Trophoblast cell (in vitro differentiated cells and primary cell): ENCODE results near the gene ZNF536.

Experiments
- DNase-seq, 2 donors: peaks; one replicate each; pipeline ENCODE4 v3.0.0-alpha.2; 2016
- H2AFZ ChIP-seq: 2 replicates; pipeline ENCODE4 v1.6.1; 2013; ENCODE audit warnings: low read length, moderate library complexity, mild to moderate bottlenecking; ENCODE audit not compliant: insufficient read depth, poor library complexity
- H2AK5ac ChIP-seq: 2 replicates; pipeline ENCODE4 v1.6.1; 2013; ENCODE audit warnings: mild to moderate bottlenecking, low read length
- H2BK120ac ChIP-seq: 2 replicates; pipeline ENCODE4 v1.6.1; 2013; ENCODE audit warnings: low read length, mild to moderate bottlenecking, moderate library complexity; ENCODE audit not compliant: insufficient read depth, poor library complexity
- H2BK12ac ChIP-seq: 2 replicates; pipeline ENCODE4 v1.6.1; 2013; ENCODE audit warnings: mild to moderate bottlenecking, low read length, moderate library complexity
- H2BK5ac ChIP-seq: 2 replicates; pipeline ENCODE4 v1.6.1; 2013; ENCODE audit warnings: low read length, low read depth, moderate library complexity, mild to moderate bottlenecking; ENCODE audit not compliant: poor library complexity
- H3K14ac ChIP-seq: 2 replicates; pipeline ENCODE4 v1.6.1; 2013; ENCODE audit warnings: mild to moderate bottlenecking, low read length
- H3K18ac ChIP-seq: 2 replicates; pipeline ENCODE4 v1.6.1; 2013; ENCODE audit warnings: mild to moderate bottlenecking, low read length
- H3K23ac ChIP-seq: 2 replicates; pipeline ENCODE4 v1.6.1; 2013; ENCODE audit warnings: low read length
- H3K27ac ChIP-seq: 2 replicates; pipeline ENCODE4 v1.5.1; 2013; ENCODE audit warnings: low read depth, mild to moderate bottlenecking, inconsistent platforms, low read length, moderate library complexity
- H3K27me3 ChIP-seq: 2 replicates; pipeline ENCODE4 v1.6.1; 2013; ENCODE audit warnings: inconsistent platforms, mild to moderate bottlenecking, low read length, moderate library complexity; ENCODE audit not compliant: insufficient read depth
- H3K36me3 ChIP-seq, 2 experiments: 1 replicate in 1 of 2; 2 replicates in 1 of 2; pipeline ENCODE4 v1.6.1; 2013; ENCODE audit warnings: low read length in 2 of 2, mild to moderate bottlenecking in 2 of 2, moderate library complexity in 1 of 2; ENCODE audit not compliant: insufficient read depth in 2 of 2, control insufficient read depth in 1 of 2
- H3K4ac ChIP-seq: 2 replicates; pipeline ENCODE4 v1.6.1; 2013; ENCODE audit warnings: low read depth, mild to moderate bottlenecking, low read length, moderate library complexity
- H3K4me1 ChIP-seq, 2 experiments: 1 replicate in 1 of 2; 2 replicates in 1 of 2; pipeline ENCODE4 v1.6.1; 2013; ENCODE audit warnings: low read length in 2 of 2, mild to moderate bottlenecking in 2 of 2, moderate library complexity in 1 of 2; ENCODE audit not compliant: insufficient read depth in 2 of 2, control insufficient read depth in 1 of 2
- H3K4me2 ChIP-seq: 2 replicates; pipeline ENCODE4 v1.6.1; 2013; ENCODE audit warnings: inconsistent platforms, mild to moderate bottlenecking, low read length, moderate library complexity
- H3K4me3 ChIP-seq: 2 replicates; pipeline ENCODE4 v1.5.1; 2013; ENCODE audit warnings: mild to moderate bottlenecking, low read depth, low read length, inconsistent platforms
- H3K79me1 ChIP-seq: one replicate; pipeline ENCODE4 v1.6.1; 2013; ENCODE audit warnings: low read length
- H3K79me2 ChIP-seq: 2 replicates; pipeline ENCODE4 v1.6.1; 2013; ENCODE audit warnings: low read length, mild to moderate bottlenecking; ENCODE audit not compliant: control insufficient read depth, insufficient read depth, poor library complexity
- H3K9ac ChIP-seq: 2 replicates; pipeline ENCODE4 v1.6.1; 2013; ENCODE audit warnings: mild to moderate bottlenecking, low read length
- H3K9me3 ChIP-seq: 2 replicates; pipeline ENCODE4 v1.6.1; 2013; ENCODE audit warnings: low read depth, mild to moderate bottlenecking, control low read depth, inconsistent platforms, low read length; ENCODE audit not compliant: insufficient read depth
- H4K12ac ChIP-seq: 2 replicates; pipeline ENCODE4 v1.6.1; 2013; ENCODE audit warnings: low read depth, mild to moderate bottlenecking, low read length, moderate library complexity
- H4K8ac ChIP-seq: 2 replicates; pipeline ENCODE4 v1.6.1; 2013; ENCODE audit warnings: low read depth, mild to moderate bottlenecking, low read length, moderate library complexity
- H4K91ac ChIP-seq: one replicate; pipeline ENCODE4 v1.6.1; 2013; ENCODE audit warnings: low read depth, mild to moderate bottlenecking, low read length, moderate library complexity
- WGBS: extraction: QIAGEN DNeasy Blood & Tissue Kit; methylation state at CpG from one replicate; pipeline ENCODE4 v1.1.7; 2013; ENCODE audit warnings: missing lambda C conversion rate; ENCODE audit not compliant: insufficient read length, insufficient coverage; ENCODE audit errors: extremely low coverage; 5-methylcytosine and 5-hydroxymethylcytosine counted together

ZNF536 gene

GRCh38 chr19:30579419-30579818, 207.2 kb downstream of the ZNF536 start:
- no peaks in the 10 kb centered on the region for H3K4me1 ChIP-seq
- no peak overlapping the region for H2AK5ac ChIP-seq
- no peak overlapping the region for H3K4me3 ChIP-seq
- H3K23ac ChIP-seq, result no peak overlapping the region
- no peak overlapping the region for H4K91ac ChIP-seq
- H3K27ac ChIP-seq, result no peak overlapping the region
- H3K79me2 ChIP-seq, result no peaks in the 10 kb centered on the region
- H3K36me3 ChIP-seq, result no peaks in the 10 kb centered on the region
- no peak overlapping the region for H3K4ac ChIP-seq
- no peak overlapping the region for H4K8ac ChIP-seq
- H3K18ac ChIP-seq, result no peak overlapping the region
- no CpG with 5 or more reads among the region's 3 CpGs for WGBS
- no peaks in the 10 kb centered on the region for H3K27me3 ChIP-seq
- H2BK120ac ChIP-seq, result no peak overlapping the region
- DNase-seq, result no peak
- no peak overlapping the region for H2BK5ac ChIP-seq
- no peak overlapping the region for H2BK12ac ChIP-seq
- H3K14ac ChIP-seq, result no peak overlapping the region
- H4K12ac ChIP-seq, result no peak overlapping the region
- no peak overlapping the region for H2AFZ ChIP-seq
- H3K9me3 ChIP-seq, result peaks cover 1% of the 10 kb centered on the region
- H3K79me1 ChIP-seq, result no peaks in the 10 kb centered on the region
- no peak overlapping the region for H3K4me2 ChIP-seq
- no peak overlapping the region for H3K9ac ChIP-seq

DNA sequence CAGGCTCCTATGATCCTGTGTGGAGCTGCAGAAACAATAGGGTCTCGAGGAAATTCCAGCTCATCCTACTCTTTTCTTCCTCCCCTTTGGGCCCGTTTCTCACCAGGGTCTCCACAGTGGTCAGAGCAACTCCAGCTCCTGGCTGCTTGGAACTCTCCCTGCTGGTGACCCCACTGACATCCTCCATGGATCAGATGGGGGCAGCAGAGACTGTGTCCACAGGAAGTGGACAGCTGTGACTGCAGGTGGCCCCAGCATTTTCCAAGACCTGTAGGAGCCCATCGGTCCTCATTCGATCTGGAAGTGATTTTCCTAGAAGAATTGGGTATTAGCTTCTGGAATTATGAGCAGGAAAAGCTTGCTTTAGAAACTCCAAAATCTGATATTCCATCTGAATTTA, 208.5 kb downstream of the ZNF536 start:
- Histone ChIP-seq H2BK12ac (no peak overlapping the region), H3K9me3 (peaks cover 1% of the 10 kb centered on the region), H3K4me1 (no peaks in the 10 kb centered on the region), H3K79me1 (no peaks in the 10 kb centered on the region), H3K4me3 (no peak overlapping the region), H4K91ac (no peak overlapping the region), H3K23ac (no peak overlapping the region), H3K36me3 (no peaks in the 10 kb centered on the region), H3K4me2 (no peak overlapping the region), H2BK120ac (no peak overlapping the region), H3K27me3 (no peaks in the 10 kb centered on the region), H3K27ac (no peak overlapping the region), H2BK5ac (no peak overlapping the region), H4K8ac (no peak overlapping the region), H3K18ac (no peak overlapping the region), H3K14ac (no peak overlapping the region), H3K79me2 (no peaks in the 10 kb centered on the region), H3K9ac (no peak overlapping the region), H3K4ac (no peak overlapping the region), H4K12ac (no peak overlapping the region), H2AK5ac (no peak overlapping the region), H2AFZ (no peak overlapping the region)
- no peak for DNase-seq
- WGBS, result no CpG with 5 or more reads among the region's 4 CpGs

- no peak overlapping the region for H2BK5ac ChIP-seq
- no CpG with 5 or more reads among the region's 8 CpGs for WGBS
Measured at GRCh38 chr19:30584090-30584489, 211.9 kb downstream of the ZNF536 start.

DNA sequence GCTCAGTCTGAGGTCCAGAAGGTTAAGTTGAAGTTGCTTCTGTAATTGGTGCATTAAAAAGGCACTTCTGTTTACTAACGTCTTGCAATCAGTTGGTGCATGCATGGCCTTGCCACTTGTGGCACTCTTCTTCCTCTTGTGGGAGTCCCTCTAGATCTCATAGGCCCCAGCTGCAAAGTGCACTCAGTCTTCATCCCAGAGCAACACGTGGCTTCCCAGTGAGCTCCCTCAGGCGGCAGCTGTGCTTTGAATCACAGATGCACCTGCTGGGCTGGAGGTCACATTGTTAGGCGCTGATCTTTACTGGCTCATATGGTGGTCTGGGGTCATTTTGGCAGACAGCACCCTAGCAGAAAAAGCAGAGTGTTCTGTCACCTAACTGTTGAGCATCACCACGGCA, 215.7 kb downstream of the ZNF536 start:
- H2BK12ac ChIP-seq, result no peak overlapping the region
- no peak overlapping the region for H3K14ac ChIP-seq
- H4K8ac ChIP-seq, result no peak overlapping the region
- H3K9ac ChIP-seq, result no peak overlapping the region
- H3K23ac ChIP-seq, result no peak overlapping the region
- H3K79me2 ChIP-seq, result no peaks in the 10 kb centered on the region
- H3K79me1 ChIP-seq, result no peaks in the 10 kb centered on the region
- no peaks in the 10 kb centered on the region for H3K27me3 ChIP-seq
- DNase-seq, result no peak
- no peak overlapping the region for H2AFZ ChIP-seq
- no CpG with 5 or more reads among the region's 5 CpGs for WGBS
- no peak overlapping the region for H3K4me3 ChIP-seq
- H3K4me1 ChIP-seq, result no peaks in the 10 kb centered on the region
- H4K12ac ChIP-seq, result no peak overlapping the region
- H3K4me2 ChIP-seq, result no peak overlapping the region
- no peaks in the 10 kb centered on the region for H3K36me3 ChIP-seq
- H3K27ac ChIP-seq, result no peak overlapping the region
- H2AK5ac ChIP-seq, result no peak overlapping the region
- no peak overlapping the region for H3K4ac ChIP-seq
- H2BK5ac ChIP-seq, result no peak overlapping the region
- no peak overlapping the region for H4K91ac ChIP-seq
- peaks cover 3% of the 10 kb centered on the region for H3K9me3 ChIP-seq
- no peak overlapping the region for H3K18ac ChIP-seq
- H2BK120ac ChIP-seq, result no peak overlapping the region

More at GRCh38 chr19:30584090-30584489, 211.9 kb downstream of the ZNF536 start:
- no peak for DNase-seq
- Histone ChIP-seq H3K9me3 (peaks cover 3% of the 10 kb centered on the region), H4K8ac (no peak overlapping the region), H2BK120ac (no peak overlapping the region), H2AFZ (no peak overlapping the region), H3K36me3 (no peaks in the 10 kb centered on the region), H2AK5ac (no peak overlapping the region), H4K91ac (no peak overlapping the region), H3K79me1 (no peaks in the 10 kb centered on the region), H3K9ac (no peak overlapping the region), H3K23ac (no peak overlapping the region), H3K27ac (no peak overlapping the region), H3K4me1 (no peaks in the 10 kb centered on the region), H3K4me2 (no peak overlapping the region), H3K79me2 (no peaks in the 10 kb centered on the region), H3K4me3 (no peak overlapping the region), H3K27me3 (no peaks in the 10 kb centered on the region), H3K4ac (no peak overlapping the region), H3K18ac (no peak overlapping the region), H3K14ac (no peak overlapping the region), H4K12ac (no peak overlapping the region), H2BK12ac (no peak overlapping the region)
